Measurements from ENCODE around the gene MSI2. TPM values are rescaled to one million over a fixed set of nuclear protein-coding genes. Genes with fewer than 3 reads are reported as not detected.

Gene MSI2
- total RNA-seq, 2 experiments from 2014 or later = 59.6 to 61.7 TPM

GRCh38 chr17:57517632-57518456 lies 261.5 kb downstream of the MSI2 start:
- peaks cover 9% of the 10 kb centered on the region for H3K4me1 Mint-ChIP-seq (ENCODE audit: low read depth)
- no peaks in the 10 kb centered on the region for H3K27me3 Mint-ChIP-seq
- no peak overlapping the region for H3K27ac Mint-ChIP-seq
- DNase-seq (no peak), ATAC-seq (no peak)
- ChIA-PET POLR2A (no interaction called here), CTCF (interaction anchor here (1.2 kb wide), 1 partner anchor 154 kb away, joined by 4 read pairs; no protein-coding TSS in a partner anchor)
- TF ChIP-seq CTCF (IDR thresholded peaks at IDR 0.05) = no peak
- H3K4me3 Mint-ChIP-seq = no peak overlapping the region
- H3K36me3 Mint-ChIP-seq (ENCODE audit: low read depth) = peaks cover 2% of the 10 kb centered on the region
- intact Hi-C loops (cut with micrococcal nuclease) = no loop called here
- no peaks in the 10 kb centered on the region for H3K9me3 Mint-ChIP-seq

DNA sequence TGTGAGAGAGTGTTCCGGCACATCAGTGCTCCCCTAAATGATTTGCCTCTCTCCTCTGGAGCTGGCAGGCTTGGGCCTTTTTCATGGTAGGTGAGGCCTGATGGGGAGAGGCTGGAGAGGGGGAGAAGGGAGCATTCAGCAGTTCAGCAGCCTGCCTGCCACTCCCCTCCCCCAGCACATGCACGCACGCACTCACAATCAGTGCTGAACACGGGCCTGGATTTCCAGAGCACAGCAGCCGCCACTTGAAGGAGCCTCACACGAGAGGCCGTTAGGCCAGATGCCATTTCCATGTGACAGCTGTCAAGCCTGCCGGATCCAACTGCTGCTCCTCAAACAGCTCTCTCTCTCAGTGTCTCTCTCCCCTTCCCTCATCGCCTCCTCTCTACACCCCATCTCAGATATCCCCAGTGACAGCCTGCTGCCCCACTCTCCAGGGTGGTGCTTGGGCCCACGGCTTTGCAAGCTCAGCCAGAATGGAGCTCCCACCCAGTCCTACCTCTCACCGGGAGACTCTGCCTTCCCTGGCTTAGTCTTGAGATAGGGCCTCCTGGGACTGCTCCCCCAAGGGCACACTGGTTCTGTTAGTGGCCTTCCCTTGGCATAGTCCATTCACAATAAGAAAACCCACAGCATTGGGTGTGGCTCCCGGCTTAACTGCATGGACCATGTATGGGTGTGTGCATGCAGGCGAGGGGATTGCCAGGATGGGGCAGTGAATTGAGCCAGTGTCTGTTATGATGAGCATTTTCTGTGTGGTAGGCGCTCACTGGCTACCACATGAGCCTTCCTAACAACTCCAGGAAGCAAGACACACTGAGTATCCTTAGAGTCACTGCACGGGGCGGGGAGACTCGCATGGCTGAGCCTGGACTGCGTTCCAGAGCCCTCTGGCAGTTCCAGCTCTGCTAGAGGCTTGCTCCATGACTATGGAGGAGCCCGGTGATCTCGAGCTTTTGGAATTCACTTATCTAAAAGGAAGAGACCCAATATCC lies 262.6 kb downstream of the MSI2 start:
- no peak overlapping the region for H3K4me3 Mint-ChIP-seq
- ATAC-seq = no peak
- H3K9me3 Mint-ChIP-seq = no peaks in the 10 kb centered on the region
- no peak for TF ChIP-seq CTCF (IDR thresholded peaks at IDR 0.05)
- intact Hi-C loops (cut with micrococcal nuclease) = no loop called here
- CTCF ChIA-PET = interaction anchor here (1.2 kb wide), 1 partner anchor 153 kb away, joined by 4 read pairs; no protein-coding TSS in a partner anchor
- H3K36me3 Mint-ChIP-seq (ENCODE audit: low read depth) = peaks cover 2% of the 10 kb centered on the region
- POLR2A ChIA-PET = no interaction called here
- no peaks in the 10 kb centered on the region for H3K27me3 Mint-ChIP-seq
- no peak overlapping the region for H3K27ac Mint-ChIP-seq
- DNase-seq = no peak
- H3K4me1 Mint-ChIP-seq (ENCODE audit: low read depth) = peaks cover 13% of the 10 kb centered on the region

DNA sequence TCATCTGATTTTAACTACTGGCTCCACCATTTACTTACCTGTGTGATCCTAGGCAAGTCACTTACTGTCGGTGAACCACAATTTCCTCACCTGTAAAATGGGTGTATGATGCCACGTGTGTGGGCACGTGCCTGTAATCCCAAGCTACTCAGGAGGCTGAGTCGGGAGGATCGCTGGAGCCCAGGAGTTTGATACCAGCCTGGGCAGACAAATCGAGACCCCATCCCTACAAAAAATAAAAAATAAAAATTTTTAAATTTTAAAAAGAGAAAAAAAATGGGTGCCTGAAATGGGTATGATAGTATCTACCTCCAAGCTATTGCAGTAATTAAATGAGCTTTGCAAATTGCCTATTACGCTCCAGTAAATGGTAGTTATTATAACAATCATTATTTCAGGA lies 263.5 kb downstream of the MSI2 start:
- TF ChIP-seq CTCF (IDR thresholded peaks at IDR 0.05) = no peak
- no peaks in the 10 kb centered on the region for H3K27me3 Mint-ChIP-seq
- peaks cover 2% of the 10 kb centered on the region for H3K36me3 Mint-ChIP-seq (ENCODE audit: low read depth)
- peaks cover 12% of the 10 kb centered on the region for H3K4me1 Mint-ChIP-seq (ENCODE audit: low read depth)
- intact Hi-C loops (cut with micrococcal nuclease) = no loop called here
- DNase-seq (no peak), ATAC-seq (no peak)
- H3K9me3 Mint-ChIP-seq = no peaks in the 10 kb centered on the region
- no peak overlapping the region for H3K4me3 Mint-ChIP-seq
- CTCF ChIA-PET = no interaction called here
- no peak overlapping the region for H3K27ac Mint-ChIP-seq
- POLR2A ChIA-PET = no interaction called here

GRCh38 chr17:57521606-57522005 lies 265.3 kb downstream of the MSI2 start:
- H3K9me3 Mint-ChIP-seq = no peaks in the 10 kb centered on the region
- no peak overlapping the region for H3K27ac Mint-ChIP-seq
- DNase-seq = no peak
- ChIA-PET POLR2A (interaction anchor here (1.1 kb wide), 1 partner anchor 36 kb away, joined by 3 read pairs; no protein-coding TSS in a partner anchor), CTCF (interaction anchor here (1.4 kb wide), 1 partner anchor 279 kb away, joined by 5 read pairs; no protein-coding TSS in a partner anchor)
- intact Hi-C loops (cut with micrococcal nuclease) = no loop called here
- H3K4me1 Mint-ChIP-seq (ENCODE audit: low read depth) = peaks cover 14% of the 10 kb centered on the region
- H3K27me3 Mint-ChIP-seq = no peaks in the 10 kb centered on the region
- peaks cover 2% of the 10 kb centered on the region for H3K36me3 Mint-ChIP-seq (ENCODE audit: low read depth)
- no peak overlapping the region for H3K4me3 Mint-ChIP-seq
- ATAC-seq = no peak
- no peak for TF ChIP-seq CTCF (IDR thresholded peaks at IDR 0.05)

All from activated CD8-positive, alpha-beta T cell treated with anti-CD3 and anti-CD28 coated beads for 36 hours (primary cell).